ENCODE data around the gene STUB1. TPM values are rescaled to one million over a fixed set of nuclear protein-coding genes. Genes with fewer than 3 reads are reported as not detected.

The STUB1 gene
- total RNA-seq, 4 donors from 2014 or later, result 51.9 to 190 (median 134) TPM

DNA sequence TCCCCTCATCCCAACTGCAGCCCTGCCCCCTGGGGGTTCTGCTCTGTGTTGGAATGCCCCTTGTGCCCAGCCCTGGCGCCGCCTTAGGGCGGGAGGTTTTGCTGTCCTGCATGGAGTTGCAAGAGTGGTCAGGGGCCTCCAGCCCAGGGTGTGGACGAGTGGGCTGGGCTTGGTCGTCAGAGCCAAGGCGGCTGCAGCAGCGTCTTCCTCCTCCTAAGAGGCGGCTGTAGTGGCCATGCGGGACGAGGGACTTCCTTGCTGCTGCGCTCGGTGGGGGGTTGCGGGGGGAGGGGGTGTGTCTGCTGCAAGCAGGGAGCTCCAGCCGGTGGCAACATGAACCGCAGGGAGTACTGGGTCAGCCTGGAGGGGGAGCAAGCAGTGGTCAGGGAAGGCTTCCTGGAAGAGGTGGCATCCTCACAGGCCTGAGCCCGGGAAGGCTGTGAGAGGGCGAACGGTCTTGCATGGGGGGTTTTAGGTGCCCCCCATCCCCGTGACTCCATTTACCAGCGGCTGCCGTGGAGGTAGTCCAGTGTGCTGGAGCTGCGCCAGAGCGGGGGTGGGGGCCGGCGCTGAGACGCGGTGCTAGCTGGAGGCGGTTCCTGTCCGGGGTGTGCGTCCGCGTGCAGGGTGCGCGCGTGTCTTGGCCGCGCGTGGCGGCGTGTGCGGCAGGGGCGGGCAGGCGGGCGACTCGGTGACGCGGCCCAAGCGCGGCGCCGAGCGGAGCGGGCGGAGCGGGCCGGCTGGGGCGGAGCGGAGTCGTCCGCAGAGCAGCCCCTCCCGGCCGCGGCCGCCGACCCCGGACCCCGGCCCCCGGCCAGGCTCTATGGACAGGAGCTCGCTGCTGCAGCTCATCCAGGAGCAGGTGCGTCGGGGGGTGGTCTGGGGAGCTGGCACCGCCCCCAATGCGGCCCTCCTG is 5.0 kb upstream of the STUB1 start, which contains the start of gene RHBDL1:
Gene RHBDL1, plus strand, starts transcription at position 704 of the 916 bp plus-strand sequence. Its CDS starts 120 bp downstream, at position 824.
- peak; percentile 57 for DNase-seq
- in situ Hi-C loops (cut with MboI; ENCODE audit: low pct_ligation_motif_present in 1 of 4, low pct_unique_long_range_greater_than_20kb in 1 of 4, low sequenced_read_pairs in 3 of 4) (no loop called here), intact Hi-C loops (cut with DNase I; ENCODE audit: low total_unique reads) (no loop called here)
- peak within 1 kb of the TSS in 3 of 4 donors; percentile 25 to 44 (median 41) for H3K4me3 ChIP-seq
- H3K36me3 ChIP-seq, result peaks cover 0 to 22% (median 3%) of the 10 kb centered on the region in 4 donors
- WGBS, 2 donors (ENCODE audit: low coverage in 1 of 2), result 17% methylated on average over 34 of the region's 73 CpGs; no CpG with 5 or more reads in 1 of the 2 donors
- no peaks in the 10 kb centered on the region for H3K9me3 ChIP-seq
- peak within 1 kb of the TSS in 3 of 4 donors; percentile 27 to 69 (median 58) for H3K27ac ChIP-seq
- H3K4me1 ChIP-seq, result peaks cover 18 to 51% (median 35%) of the 10 kb centered on the region in 4 donors
- TF ChIP-seq, protein P1, sequence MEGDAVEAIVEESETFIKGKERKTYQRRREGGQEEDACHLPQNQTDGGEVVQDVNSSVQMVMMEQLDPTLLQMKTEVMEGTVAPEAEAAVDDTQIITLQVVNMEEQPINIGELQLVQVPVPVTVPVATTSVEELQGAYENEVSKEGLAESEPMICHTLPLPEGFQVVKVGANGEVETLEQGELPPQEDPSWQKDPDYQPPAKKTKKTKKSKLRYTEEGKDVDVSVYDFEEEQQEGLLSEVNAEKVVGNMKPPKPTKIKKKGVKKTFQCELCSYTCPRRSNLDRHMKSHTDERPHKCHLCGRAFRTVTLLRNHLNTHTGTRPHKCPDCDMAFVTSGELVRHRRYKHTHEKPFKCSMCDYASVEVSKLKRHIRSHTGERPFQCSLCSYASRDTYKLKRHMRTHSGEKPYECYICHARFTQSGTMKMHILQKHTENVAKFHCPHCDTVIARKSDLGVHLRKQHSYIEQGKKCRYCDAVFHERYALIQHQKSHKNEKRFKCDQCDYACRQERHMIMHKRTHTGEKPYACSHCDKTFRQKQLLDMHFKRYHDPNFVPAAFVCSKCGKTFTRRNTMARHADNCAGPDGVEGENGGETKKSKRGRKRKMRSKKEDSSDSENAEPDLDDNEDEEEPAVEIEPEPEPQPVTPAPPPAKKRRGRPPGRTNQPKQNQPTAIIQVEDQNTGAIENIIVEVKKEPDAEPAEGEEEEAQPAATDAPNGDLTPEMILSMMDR (IDR thresholded peaks at IDR 0.05), result peak in 1 of 5 experiments; percentile 19
- TF ChIP-seq EP300 (IDR thresholded peaks at IDR 0.05; ENCODE audit: low read depth), result no peak
- TF ChIP-seq POLR2A (IDR thresholded peaks at IDR 0.05), result no peak
- peak in 1 of 3 donors; percentile 16 for TF ChIP-seq POLR2AphosphoS5 (IDR thresholded peaks at IDR 0.05)
- no peaks in the 10 kb centered on the region for H3K27me3 ChIP-seq

DNA sequence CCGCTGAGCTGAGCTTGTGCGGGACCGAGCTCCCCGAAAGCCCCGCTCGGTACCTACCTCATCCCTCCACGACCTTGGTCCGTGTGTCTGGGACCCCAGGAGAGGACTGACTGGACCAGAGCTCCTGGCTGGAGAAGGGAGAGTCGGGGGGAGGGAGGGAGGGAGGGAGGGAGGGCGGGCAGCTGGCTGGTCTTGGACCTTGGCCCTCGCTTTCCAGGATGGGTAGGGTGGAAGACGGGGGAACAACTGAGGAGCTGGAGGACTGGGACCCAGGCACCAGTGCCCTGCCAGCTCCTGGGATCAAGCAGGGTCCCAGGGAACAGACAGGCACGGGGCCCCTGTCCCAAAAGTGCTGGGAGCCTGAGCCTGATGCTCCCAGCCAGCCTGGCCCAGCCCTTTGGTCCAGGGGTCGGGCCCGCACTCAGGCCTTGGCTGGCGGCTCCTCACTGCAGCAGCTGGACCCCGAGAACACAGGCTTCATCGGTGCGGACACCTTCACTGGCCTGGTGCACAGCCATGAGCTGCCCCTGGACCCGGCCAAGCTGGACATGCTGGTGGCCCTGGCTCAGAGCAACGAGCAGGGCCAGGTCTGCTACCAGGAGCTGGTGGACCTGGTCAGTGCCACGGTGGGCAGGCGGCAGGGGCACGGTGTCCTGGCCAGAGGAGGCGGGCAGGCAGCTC is 4.2 kb upstream of the STUB1 start:
- Histone ChIP-seq H3K4me1 (peaks cover 20 to 55% (median 38%) of the 10 kb centered on the region in 4 donors), H3K9me3 (no peaks in the 10 kb centered on the region), H3K4me3 (peak overlapping the region in 3 of 4 donors; percentile 25 to 44 (median 41)), H3K36me3 (peaks cover 0 to 15% (median 0%) of the 10 kb centered on the region in 4 donors), H3K27ac (peak overlapping the region in 3 of 4 donors; percentile 27 to 69 (median 58)), H3K27me3 (no peaks in the 10 kb centered on the region)
- DNase-seq, result peak; percentile 49
- in situ Hi-C loops (cut with MboI; ENCODE audit: low pct_ligation_motif_present in 1 of 4, low pct_unique_long_range_greater_than_20kb in 1 of 4, low sequenced_read_pairs in 3 of 4), result no loop called here
- 41% methylated on average over 9 of the region's 25 CpGs; no CpG with 5 or more reads in 1 of the 2 donors for WGBS, 2 donors (ENCODE audit: low coverage in 1 of 2)
- intact Hi-C loops (cut with DNase I; ENCODE audit: low total_unique reads), result no loop called here
- TF ChIP-seq EP300 (IDR thresholded peaks at IDR 0.05; ENCODE audit: low read depth), result no peak
- TF ChIP-seq, protein P1 (IDR thresholded peaks at IDR 0.05), result no peak
- TF ChIP-seq POLR2A (IDR thresholded peaks at IDR 0.05), result no peak
- TF ChIP-seq POLR2AphosphoS5 (IDR thresholded peaks at IDR 0.05), result no peak

DNA sequence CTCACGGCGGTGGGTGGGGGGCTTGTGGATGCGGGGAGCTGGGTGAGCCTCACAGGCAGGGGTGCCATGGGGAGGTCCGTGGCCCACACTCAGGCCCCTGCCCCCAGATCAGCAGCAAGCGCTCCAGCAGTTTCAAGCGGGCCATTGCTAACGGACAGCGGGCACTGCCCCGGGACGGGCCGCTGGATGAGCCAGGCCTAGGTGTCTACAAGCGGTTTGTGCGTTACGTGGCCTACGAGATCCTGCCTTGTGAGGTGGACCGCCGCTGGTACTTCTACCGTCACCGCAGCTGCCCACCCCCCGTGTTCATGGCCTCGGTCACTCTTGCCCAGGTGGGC is 3.7 kb upstream of the STUB1 start:
- Histone ChIP-seq H3K36me3 (peaks cover 0 to 10% (median 0%) of the 10 kb centered on the region in 4 donors), H3K27me3 (no peaks in the 10 kb centered on the region), H3K4me1 (peaks cover 26 to 60% (median 43%) of the 10 kb centered on the region in 4 donors), H3K27ac (peak overlapping the region in 2 of 4 donors; percentile 34 to 69), H3K9me3 (no peaks in the 10 kb centered on the region), H3K4me3 (no peak overlapping the region)
- no peak for DNase-seq
- WGBS, 2 donors (ENCODE audit: low coverage in 1 of 2), result 66% methylated on average over 15 of the region's 21 CpGs; no CpG with 5 or more reads in 1 of the 2 donors
- in situ Hi-C loops (cut with MboI; ENCODE audit: low pct_ligation_motif_present in 1 of 4, low pct_unique_long_range_greater_than_20kb in 1 of 4, low sequenced_read_pairs in 3 of 4), result no loop called here
- intact Hi-C loops (cut with DNase I; ENCODE audit: low total_unique reads), result no loop called here
- TF ChIP-seq POLR2A (IDR thresholded peaks at IDR 0.05) (no peak), EP300 (IDR thresholded peaks at IDR 0.05; ENCODE audit: low read depth) (no peak), POLR2AphosphoS5 (IDR thresholded peaks at IDR 0.05) (no peak)
- TF ChIP-seq, protein P1 (IDR thresholded peaks at IDR 0.05), result no peak

DNA sequence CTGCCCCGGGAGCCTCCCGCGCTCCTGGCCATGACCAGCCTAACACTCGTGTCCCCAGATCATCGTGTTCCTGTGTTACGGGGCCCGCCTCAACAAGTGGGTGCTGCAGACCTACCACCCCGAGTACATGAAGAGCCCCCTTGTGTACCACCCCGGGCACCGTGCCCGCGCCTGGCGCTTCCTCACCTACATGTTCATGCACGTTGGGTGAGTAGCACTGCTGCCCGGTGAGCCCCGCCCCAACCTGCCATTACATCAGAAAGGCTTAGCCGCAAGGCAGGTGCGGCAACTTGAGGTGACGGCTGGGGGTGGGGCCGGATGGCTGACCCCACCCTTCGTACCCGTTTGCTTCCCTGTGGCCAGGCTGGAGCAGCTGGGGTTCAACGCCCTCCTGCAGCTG is 3.3 kb upstream of the STUB1 start:
- in situ Hi-C loops (cut with MboI; ENCODE audit: low pct_ligation_motif_present in 1 of 4, low pct_unique_long_range_greater_than_20kb in 1 of 4, low sequenced_read_pairs in 3 of 4), result no loop called here
- Histone ChIP-seq H3K4me1 (peaks cover 28 to 64% (median 47%) of the 10 kb centered on the region in 4 donors), H3K27ac (peak overlapping the region in 3 of 4 donors; percentile 27 to 69 (median 40)), H3K27me3 (no peaks in the 10 kb centered on the region), H3K36me3 (peaks cover 0 to 9% (median 0%) of the 10 kb centered on the region in 4 donors), H3K4me3 (no peak overlapping the region), H3K9me3 (no peaks in the 10 kb centered on the region)
- 44% methylated on average over 21 of the region's 23 CpGs; no CpG with 5 or more reads in 1 of the 2 donors for WGBS, 2 donors (ENCODE audit: low coverage in 1 of 2)
- TF ChIP-seq POLR2A (IDR thresholded peaks at IDR 0.05) (peak; percentile 41), POLR2AphosphoS5 (IDR thresholded peaks at IDR 0.05) (peak; percentile 36 to 69 (median 44))
- TF ChIP-seq, protein P1 (IDR thresholded peaks at IDR 0.05), result no peak
- intact Hi-C loops (cut with DNase I; ENCODE audit: low total_unique reads), result no loop called here
- peak; percentile 93 for DNase-seq

All from transverse colon (tissue), 4 donors.